ENCODE measurements around the gene NHLRC4. TPM values are rescaled to one million over a fixed set of nuclear protein-coding genes. Genes with fewer than 3 reads are reported as not detected.

The NHLRC4 gene
- total and polyA plus RNA-seq, 2 of the 4 experiments (the other 2 are of a cell fraction), result 0.72 to 0.84 TPM

DNA sequence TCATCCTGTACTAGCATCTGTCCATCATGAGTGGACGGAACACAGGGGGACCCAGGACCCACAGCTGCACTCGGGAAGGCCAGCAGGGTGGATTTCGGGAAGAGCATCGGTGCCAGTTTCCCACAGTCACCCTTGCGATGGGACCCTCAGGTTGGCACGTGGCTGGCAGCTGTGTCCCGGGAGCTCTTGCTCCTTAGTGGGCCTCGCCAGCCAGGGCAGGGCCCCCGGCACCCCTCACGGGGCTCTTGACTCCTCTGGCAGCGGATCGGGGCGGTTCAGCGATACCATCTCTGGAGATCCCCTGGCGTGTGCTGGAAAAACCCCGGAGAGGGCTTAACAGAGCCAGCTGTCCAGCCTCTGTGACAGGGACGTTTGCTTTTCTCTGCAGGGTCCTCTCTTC is 30.1 kb upstream of the NHLRC4 start:
- Histone ChIP-seq H3K27me3 (ENCODE audit: control insufficient read depth, insufficient read depth, low read length) (no peaks in the 10 kb centered on the region), H3K9me1 (ENCODE audit: insufficient read depth, low read length) (peaks cover 12% of the 10 kb centered on the region; the same call in 1 of the 2 replicates), H3K56ac (ENCODE audit: extremely low read depth, insufficient read depth, low read length) (no peak overlapping the region), H3K4ac (ENCODE audit: low read depth, low read length) (no peak overlapping the region), H2BK5ac (ENCODE audit: low read depth, low read length, poor library complexity, severe bottlenecking) (no peak overlapping the region), H3K4me2 (ENCODE audit: low read depth, low read length) (no peak overlapping the region), H3K27ac (ENCODE audit: insufficient read depth, low read length) (no peak overlapping the region), H2BK15ac (ENCODE audit: low read depth, low read length) (no peak overlapping the region), H4K8ac (ENCODE audit: low read depth in 2 of 2, low read length in 2 of 2) (no peak overlapping the region), H3K79me1 (ENCODE audit: low read depth in 1 of 2, low read length in 2 of 2) (peaks cover 13 to 74% of the 10 kb centered on the region in 2 experiments), H3K9ac (ENCODE audit: low read depth, low read length) (no peak overlapping the region), H3K4me1 (ENCODE audit: control insufficient read depth, insufficient read depth, low read length) (peaks cover 22% of the 10 kb centered on the region), H3K9me3 (ENCODE audit: control insufficient read depth, insufficient read depth, low read length) (no peaks in the 10 kb centered on the region), H2AFZ (replicated peaks; ENCODE audit: low read length, poor library complexity) (no peak overlapping the region), H2AK5ac (ENCODE audit: low read depth, low read length) (no peak overlapping the region; the same call in 1 of the 2 replicates), H3K23ac (ENCODE audit: low read depth, low read length) (no peak overlapping the region), H3K18ac (ENCODE audit: low read depth, low read length) (no peak overlapping the region), H4K5ac (ENCODE audit: low read depth, low read length) (no peak overlapping the region), H3K14ac (replicated peaks; ENCODE audit: low read depth, low read length) (no peak overlapping the region), H2BK120ac (ENCODE audit: low read depth, low read length) (no peak overlapping the region), H2BK20ac (ENCODE audit: low read depth, low read length) (no peak overlapping the region), H4K20me1 (ENCODE audit: insufficient read depth, low read length) (peaks cover 67% of the 10 kb centered on the region), H3K4me3 (ENCODE audit: insufficient read depth, low read depth, low read length) (no peak overlapping the region), H2AK9ac (replicated peaks; ENCODE audit: low read depth, low read length, poor library complexity) (no peak overlapping the region), H4K91ac (ENCODE audit: insufficient read depth, low read depth, low read length) (no peak overlapping the region), H3K36me3 (ENCODE audit: control insufficient read depth, insufficient read depth, low read length) (peaks cover 11% of the 10 kb centered on the region; the same call in 1 of the 2 replicates)
- CTCF ChIA-PET, result no interaction called here
- DNase-seq, result no peak
- no peak for ATAC-seq (ENCODE audit: low read depth)
- no peak for TF ChIP-seq BHLHE40 (IDR thresholded peaks at IDR 0.05; ENCODE audit: low read depth, low read length)
- TF ChIP-seq CEBPB (IDR thresholded peaks at IDR 0.05; ENCODE audit: low read depth, low read length), result no peak
- TF ChIP-seq RFX5 (IDR thresholded peaks at IDR 0.05; ENCODE audit: low read depth, low read length), result no peak
- TF ChIP-seq MAFK (IDR thresholded peaks at IDR 0.05; ENCODE audit: low read depth, low read length), result no peak
- TF ChIP-seq, protein P1, sequence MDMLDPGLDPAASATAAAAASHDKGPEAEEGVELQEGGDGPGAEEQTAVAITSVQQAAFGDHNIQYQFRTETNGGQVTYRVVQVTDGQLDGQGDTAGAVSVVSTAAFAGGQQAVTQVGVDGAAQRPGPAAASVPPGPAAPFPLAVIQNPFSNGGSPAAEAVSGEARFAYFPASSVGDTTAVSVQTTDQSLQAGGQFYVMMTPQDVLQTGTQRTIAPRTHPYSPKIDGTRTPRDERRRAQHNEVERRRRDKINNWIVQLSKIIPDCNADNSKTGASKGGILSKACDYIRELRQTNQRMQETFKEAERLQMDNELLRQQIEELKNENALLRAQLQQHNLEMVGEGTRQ (IDR thresholded peaks at IDR 0.05; ENCODE audit: low read depth, low read length), result no peak
- no peak for TF ChIP-seq NFE2L2 (IDR thresholded peaks at IDR 0.05; ENCODE audit: low read depth, low read length)
- TF ChIP-seq RAD21 (IDR thresholded peaks at IDR 0.05; ENCODE audit: low read length), result no peak
- TF ChIP-seq MXI1 (IDR thresholded peaks at IDR 0.05; ENCODE audit: borderline replicate concordance, low read depth, low read length), result no peak
- TF ChIP-seq SMC3 (IDR thresholded peaks at IDR 0.05; ENCODE audit: low read depth, low read length), result no peak
- no peak for TF ChIP-seq CHD1 (IDR thresholded peaks at IDR 0.05; ENCODE audit: low read depth, low read length)
- no TSS peak for BruUV-seq (replicated peaks)
- POLR2A ChIA-PET (ENCODE audit: unreplicated experiment), result no interaction called here
- in situ Hi-C loops (cut with MboI; ENCODE audit: low sequenced_read_pairs), result no loop called here
- dilution Hi-C loops (cut with HindIII; ENCODE audit: low sequenced_read_pairs, unreplicated experiment), result no loop called here
- intact Hi-C loops (cut with micrococcal nuclease), result no loop called here
- whole genome bisulfite sequencing, 2 experiments (ENCODE audit: extremely low coverage in 2 of 2, insufficient read length in 1 of 2), result 99% methylated on average over 14 of the region's 17 CpGs; no CpG with 5 or more reads in 1 of the 2 experiments
